Cardiac muscle cell (in vitro differentiated cells and primary cell): ENCODE measurements around the gene RGL4. TPM values are rescaled to one million over a fixed set of nuclear protein-coding genes. Genes with fewer than 3 reads are reported as not detected.

Source experiments
- DNase-seq, 2 donors: peaks; one replicate each; pipeline versions ENCODE4 v3.0.0 to v3.0.0-alpha.2; 2010 to 2017; ENCODE audit warnings: low read depth in 1 of 2, low spot score in 1 of 2
- H3K27ac ChIP-seq: fragments of 200-600 bp; sonication (generic); 2 replicates; pipeline ENCODE4 v1.5.1; 2016
- H3K27me3 ChIP-seq: fragments of 200-600 bp; sonication (generic); 2 replicates; pipeline ENCODE4 v1.6.0; 2016; ENCODE audit warnings: control low read depth
- H3K36me3 ChIP-seq: fragments of 200-600 bp; sonication (generic); 2 replicates; pipeline ENCODE4 v1.5.1; 2016; ENCODE audit warnings: control low read depth
- H3K4me1 ChIP-seq: fragments of 200-600 bp; sonication (generic); 2 replicates; pipeline ENCODE4 v1.8.1; 2017; ENCODE audit warnings: low read depth, mild to moderate bottlenecking, mixed run types
- H3K4me3 ChIP-seq: fragments of 200-600 bp; sonication (generic); 2 replicates; pipeline ENCODE4 v1.5.1; 2016; ENCODE audit warnings: mild to moderate bottlenecking
- H3K9me3 ChIP-seq: fragments of 200-600 bp; sonication (generic); 2 replicates; pipeline ENCODE4 v1.5.1; 2017; ENCODE audit warnings: low read depth, mild to moderate bottlenecking, control low read depth
- polyA plus RNA-seq: library from polyadenylated mRNA; unstranded; fragments of >200 nt; fragmentation: Nextera tagmentation; extraction: Ambion mirVana; gene quantifications from 2 replicates; pipeline ENCODE4 v1.2.1, GENCODE V29; 2016
- total RNA-seq: library from RNA; depleted of rRNA; stranded (reverse); fragments of >200 nt; gene quantifications from 2 replicates; pipeline ENCODE4 v1.2.3, GENCODE V29; 2016
- TF ChIP-seq, protein P1 (sequence below): IDR thresholded peaks from 2 replicates; pipeline ENCODE4 v1.5.1; 2012; ENCODE audit warnings: low read depth, mild to moderate bottlenecking, low read length

RGL4 gene
- total and polyA plus RNA-seq, 2 experiments from 2014 or later: 1.5 TPM; not detected in 1

DNA sequence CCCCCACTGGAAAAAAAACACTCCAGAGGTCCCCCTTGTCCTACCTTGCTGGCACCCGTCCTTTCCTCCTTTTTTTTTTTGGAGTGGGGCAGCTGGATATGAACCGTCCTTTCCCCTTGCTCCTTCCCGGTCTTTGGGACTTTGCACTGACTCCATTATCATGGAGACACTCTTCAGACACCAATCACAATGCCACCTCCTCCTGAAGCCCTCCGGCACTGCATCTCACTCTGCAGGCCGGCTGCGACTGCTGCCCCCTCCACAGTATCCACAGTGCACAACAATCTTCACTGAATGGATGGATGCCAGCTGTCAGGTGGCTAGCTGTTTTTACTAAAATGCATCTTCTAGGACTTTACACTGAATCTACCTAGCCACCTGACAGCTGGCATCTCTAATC lies 12.7 kb upstream of the RGL4 start:
- no peak for DNase-seq
- TF ChIP-seq, protein P1, sequence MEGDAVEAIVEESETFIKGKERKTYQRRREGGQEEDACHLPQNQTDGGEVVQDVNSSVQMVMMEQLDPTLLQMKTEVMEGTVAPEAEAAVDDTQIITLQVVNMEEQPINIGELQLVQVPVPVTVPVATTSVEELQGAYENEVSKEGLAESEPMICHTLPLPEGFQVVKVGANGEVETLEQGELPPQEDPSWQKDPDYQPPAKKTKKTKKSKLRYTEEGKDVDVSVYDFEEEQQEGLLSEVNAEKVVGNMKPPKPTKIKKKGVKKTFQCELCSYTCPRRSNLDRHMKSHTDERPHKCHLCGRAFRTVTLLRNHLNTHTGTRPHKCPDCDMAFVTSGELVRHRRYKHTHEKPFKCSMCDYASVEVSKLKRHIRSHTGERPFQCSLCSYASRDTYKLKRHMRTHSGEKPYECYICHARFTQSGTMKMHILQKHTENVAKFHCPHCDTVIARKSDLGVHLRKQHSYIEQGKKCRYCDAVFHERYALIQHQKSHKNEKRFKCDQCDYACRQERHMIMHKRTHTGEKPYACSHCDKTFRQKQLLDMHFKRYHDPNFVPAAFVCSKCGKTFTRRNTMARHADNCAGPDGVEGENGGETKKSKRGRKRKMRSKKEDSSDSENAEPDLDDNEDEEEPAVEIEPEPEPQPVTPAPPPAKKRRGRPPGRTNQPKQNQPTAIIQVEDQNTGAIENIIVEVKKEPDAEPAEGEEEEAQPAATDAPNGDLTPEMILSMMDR: no peak
- H3K9me3 ChIP-seq: no peaks in the 10 kb centered on the region
- H3K4me1 ChIP-seq: no peaks in the 10 kb centered on the region
- H3K4me3 ChIP-seq: no peak overlapping the region
- H3K27ac ChIP-seq: no peak overlapping the region
- H3K27me3 ChIP-seq: no peaks in the 10 kb centered on the region
- no peaks in the 10 kb centered on the region for H3K36me3 ChIP-seq

DNA sequence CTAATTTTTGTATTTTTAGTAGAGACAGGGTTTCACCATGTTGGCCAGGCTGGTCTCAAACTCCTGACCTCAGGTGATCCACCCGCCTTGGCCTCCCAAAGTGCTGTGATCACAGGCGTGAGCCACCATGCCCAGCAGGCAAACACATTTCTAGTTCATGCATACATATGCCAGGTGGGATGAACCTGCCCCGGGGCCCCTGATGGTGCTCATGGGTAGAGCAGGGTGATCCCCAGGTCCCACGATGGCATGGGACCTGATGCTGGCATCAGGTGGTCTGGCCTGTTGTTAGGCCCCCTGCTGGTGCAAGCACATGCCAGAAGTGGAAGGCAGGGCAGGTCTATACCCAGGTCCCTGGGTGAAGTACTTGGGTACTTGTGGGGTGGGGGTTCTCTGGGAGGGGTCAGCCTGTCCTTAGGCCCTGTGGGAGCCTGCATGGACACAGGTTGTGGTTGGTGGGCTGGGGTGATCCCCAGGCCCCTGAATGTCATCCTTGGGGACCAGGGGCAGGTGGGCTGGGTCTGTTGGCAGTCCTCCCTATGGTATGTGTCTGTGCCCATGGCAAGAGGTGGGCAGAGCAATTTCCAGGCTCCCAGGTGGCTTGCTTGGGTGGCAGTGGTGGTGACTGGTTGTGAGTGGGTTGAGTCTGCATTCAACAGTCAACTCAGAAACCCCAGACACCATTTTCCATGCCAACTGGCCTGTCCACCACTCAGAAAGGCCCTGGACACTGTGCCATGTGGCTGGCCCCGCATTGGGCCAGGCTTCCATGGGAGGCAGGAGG lies 9.6 kb upstream of the RGL4 start:
- no peaks in the 10 kb centered on the region for H3K9me3 ChIP-seq
- H3K36me3 ChIP-seq: no peaks in the 10 kb centered on the region
- H3K27ac ChIP-seq: no peak overlapping the region
- H3K4me1 ChIP-seq: no peaks in the 10 kb centered on the region
- TF ChIP-seq, protein P1: no peak
- H3K4me3 ChIP-seq: no peak overlapping the region
- H3K27me3 ChIP-seq: no peaks in the 10 kb centered on the region
- DNase-seq: no peak

DNA sequence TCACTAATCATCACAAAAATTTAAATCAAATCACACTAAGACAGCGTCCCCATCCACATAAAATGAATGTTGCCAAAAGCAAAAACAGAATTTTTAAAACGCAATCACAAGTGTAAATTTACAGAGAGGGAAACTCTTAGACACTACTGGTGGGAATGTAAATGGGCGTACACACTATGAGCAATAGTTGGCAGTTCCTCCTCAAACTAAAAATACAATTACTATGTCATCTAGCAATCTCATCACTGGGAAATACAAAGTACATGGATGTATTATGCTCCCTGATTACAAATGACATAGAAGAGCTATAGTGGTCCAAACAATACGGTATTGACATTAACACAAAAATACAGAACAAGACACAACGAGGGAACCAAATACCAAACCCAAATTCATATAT lies 8.7 kb upstream of the RGL4 start:
- no peak overlapping the region for H3K27ac ChIP-seq
- H3K9me3 ChIP-seq: no peaks in the 10 kb centered on the region
- no peaks in the 10 kb centered on the region for H3K4me1 ChIP-seq
- DNase-seq: no peak
- TF ChIP-seq, protein P1: no peak
- no peaks in the 10 kb centered on the region for H3K27me3 ChIP-seq
- H3K36me3 ChIP-seq: no peaks in the 10 kb centered on the region
- no peak overlapping the region for H3K4me3 ChIP-seq

DNA sequence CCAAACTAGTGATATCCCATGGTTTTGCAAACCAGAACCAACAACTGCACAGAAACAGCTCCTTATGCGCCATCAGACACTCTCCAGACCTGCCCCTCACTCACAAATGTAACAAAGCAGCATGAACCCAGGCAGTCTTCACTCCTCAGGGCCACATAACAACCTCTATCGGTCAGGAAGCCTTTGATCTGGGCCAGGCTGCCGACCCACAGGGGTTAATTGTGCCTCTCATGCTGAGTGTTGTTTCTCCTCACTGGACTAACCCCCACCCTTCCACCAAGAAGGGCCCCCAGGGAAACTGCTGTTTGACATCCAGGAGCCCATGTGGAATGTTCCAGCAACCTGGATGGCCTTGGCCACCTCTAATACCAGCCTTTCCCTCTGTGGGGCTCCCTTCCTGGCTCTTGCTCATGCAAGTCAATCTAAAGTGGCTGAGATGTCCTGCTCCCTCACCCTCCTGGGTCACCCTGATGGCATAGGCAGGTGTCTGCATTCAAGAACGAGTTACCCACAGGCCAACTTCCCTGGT lies 7.9 kb upstream of the RGL4 start:
- no peak overlapping the region for H3K27ac ChIP-seq

DNA sequence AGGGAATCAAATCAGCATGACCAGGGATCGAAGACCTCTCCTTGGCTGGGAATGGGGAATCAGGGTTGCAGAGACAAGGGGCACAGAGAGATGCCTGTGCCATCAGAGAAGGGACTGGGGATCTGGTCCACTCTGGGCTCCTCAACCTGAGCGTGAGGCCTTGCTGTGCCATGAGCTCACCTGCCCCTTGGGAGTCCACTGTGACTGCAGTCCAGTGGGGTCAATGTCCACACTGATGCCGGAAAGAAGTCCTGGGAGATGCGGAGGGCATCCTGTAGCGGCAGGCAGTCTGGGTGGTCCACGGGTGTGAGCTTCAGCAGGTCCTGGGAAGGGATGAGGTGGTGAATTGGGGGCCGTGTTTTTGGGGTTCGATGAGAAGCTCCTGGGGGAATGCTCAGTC lies 7.3 kb upstream of the RGL4 start:
- H3K36me3 ChIP-seq: no peaks in the 10 kb centered on the region

More for the DNA sequence above, 7.9 kb upstream of the RGL4 start:
- Histone ChIP-seq H3K9me3 (no peaks in the 10 kb centered on the region), H3K4me3 (no peak overlapping the region), H3K36me3 (no peaks in the 10 kb centered on the region), H3K27me3 (no peaks in the 10 kb centered on the region), H3K4me1 (no peaks in the 10 kb centered on the region)
- no peak for DNase-seq
- TF ChIP-seq, protein P1: no peak

More for the DNA sequence above, 7.3 kb upstream of the RGL4 start:
- no peaks in the 10 kb centered on the region for H3K9me3 ChIP-seq
- H3K27ac ChIP-seq: no peak overlapping the region
- no peak overlapping the region for H3K4me3 ChIP-seq
- TF ChIP-seq, protein P1: no peak
- no peaks in the 10 kb centered on the region for H3K4me1 ChIP-seq
- no peaks in the 10 kb centered on the region for H3K27me3 ChIP-seq
- DNase-seq: no peak
